HG02588 (cell line): Measurements from ENCODE around the gene DTD2.
"Not testable (repeated sequence)": the region's sequence is repeated elsewhere in the genome, so short reads cannot be mapped to it uniquely, and the experiment has no call there.

Experiments
- ATAC-seq: cut with Tn5 transposase; IDR thresholded peaks from one replicate; pipeline ENCODE4 v1.9.1; 2021; ENCODE audit warnings: mild to moderate bottlenecking, moderate library complexity; ENCODE audit not compliant: unreplicated experiment

Gene DTD2

GRCh38 chr14:31456841-31457664 is at the start of gene DTD2:
Gene DTD2, minus strand, starts transcription at chr14:31457506. Its CDS starts 113 bp downstream, at chr14:31457393.
- peak; percentile 99 for ATAC-seq

GRCh38 chr14:31505411-31505810 is 48.1 kb upstream of the DTD2 start:
- ATAC-seq, result no peak

- no peak for ATAC-seq
These were observed 44.6 kb upstream of the DTD2 start for GRCh38 chr14:31501870-31502269.

GRCh38 chr14:31492759-31493498 is 35.6 kb upstream of the DTD2 start:
- no peak for ATAC-seq

GRCh38 chr14:31489691-31490090 is 32.4 kb upstream of the DTD2 start:
- ATAC-seq, result no peak

GRCh38 chr14:31487886-31488285 is 30.6 kb upstream of the DTD2 start, which contains the start of gene GPR33:
Gene GPR33, minus strand, starts transcription at chr14:31488039. Its CDS starts 4,074 bp downstream, at chr14:31483965.
- no peak for ATAC-seq

- ATAC-seq, result no peak
These were observed 29.5 kb upstream of the DTD2 start for GRCh38 chr14:31486764-31487163.

- ATAC-seq, result no peak
These were observed 27.4 kb upstream of the DTD2 start for GRCh38 chr14:31484754-31485153.

GRCh38 chr14:31480156-31480555 is 22.9 kb upstream of the DTD2 start:
- no peak for ATAC-seq

GRCh38 chr14:31479027-31479426 is 21.7 kb upstream of the DTD2 start:
- no peak for ATAC-seq

- ATAC-seq, result no peak
These were observed 19.9 kb upstream of the DTD2 start for GRCh38 chr14:31477248-31477647.

- ATAC-seq, result no peak
These were observed 19.0 kb upstream of the DTD2 start for GRCh38 chr14:31476131-31476866.

GRCh38 chr14:31466554-31466953 is 9.2 kb upstream of the DTD2 start:
- ATAC-seq, result no peak

GRCh38 chr14:31465111-31465510 is 7.8 kb upstream of the DTD2 start:
- ATAC-seq, result no peak

- ATAC-seq, result not testable (repeated sequence)
These were observed 5.1 kb upstream of the DTD2 start for GRCh38 chr14:31462450-31462849.

- ATAC-seq, result no peak
These were observed 4.2 kb upstream of the DTD2 start for GRCh38 chr14:31461545-31461944.

GRCh38 chr14:31457665-31458659 is 656 bp upstream of the DTD2 start:
- ATAC-seq, result no peak

GRCh38 chr14:31449971-31450610 is 7.2 kb downstream of the DTD2 start:
- ATAC-seq, result no peak

- no peak for ATAC-seq
These were observed 8.2 kb downstream of the DTD2 start for GRCh38 chr14:31449136-31449535.

GRCh38 chr14:31445703-31446102 is 11.6 kb downstream of the DTD2 start:
- ATAC-seq, result no peak
